Measurements from ENCODE around the gene C2orf49.

Gene C2orf49

GRCh38 chr2:105334211-105334610 is 3.1 kb upstream of the C2orf49 start:
- TF ChIP-seq CREB5 (CRISPR knock-in tag; IDR thresholded peaks at IDR 0.05; ENCODE audit: low read depth): no peak
- no peak for TF ChIP-seq POU6F1 (CRISPR knock-in tag; IDR thresholded peaks at IDR 0.05; ENCODE audit: borderline replicate concordance, low read depth)
- no peak for TF ChIP-seq PATZ1 (CRISPR knock-in tag; IDR thresholded peaks at IDR 0.05; ENCODE audit: borderline replicate concordance)
- TF ChIP-seq GLIS3 (CRISPR knock-in tag; IDR thresholded peaks at IDR 0.05): no peak
- TF ChIP-seq ZFP3 (CRISPR knock-in tag; IDR thresholded peaks at IDR 0.05): no peak
- TF ChIP-seq ARNTL (CRISPR knock-in tag; IDR thresholded peaks at IDR 0.05; ENCODE audit: borderline replicate concordance, low read depth): no peak
- no peak for TF ChIP-seq RARB (CRISPR knock-in tag; IDR thresholded peaks at IDR 0.05)
- no peak for TF ChIP-seq ZNF8 (CRISPR knock-in tag; IDR thresholded peaks at IDR 0.05)
- TF ChIP-seq TCF4 (CRISPR knock-in tag; IDR thresholded peaks at IDR 0.05; ENCODE audit: borderline replicate concordance): no peak
- TF ChIP-seq CSDC2 (CRISPR knock-in tag; IDR thresholded peaks at IDR 0.05): no peak
- TF ChIP-seq SNAI2 (CRISPR knock-in tag; IDR thresholded peaks at IDR 0.05): no peak
- TF ChIP-seq ZNF565 (CRISPR knock-in tag; conservative IDR thresholded peaks at IDR 0.05; ENCODE audit: low read depth): no peak
- no peak for TF ChIP-seq PPARA (CRISPR knock-in tag; IDR thresholded peaks at IDR 0.05; ENCODE audit: borderline replicate concordance)
- TF ChIP-seq BACH2 (CRISPR knock-in tag; IDR thresholded peaks at IDR 0.05; ENCODE audit: borderline replicate concordance): no peak
- TF ChIP-seq CSRNP3 (CRISPR knock-in tag; IDR thresholded peaks at IDR 0.05): no peak
- no peak for TF ChIP-seq ZFP30 (CRISPR knock-in tag; IDR thresholded peaks at IDR 0.05)
- TF ChIP-seq ISL1 (CRISPR knock-in tag; IDR thresholded peaks at IDR 0.05): no peak
- TF ChIP-seq ZC3H10 (CRISPR knock-in tag; IDR thresholded peaks at IDR 0.05): no peak
- TF ChIP-seq ESRRG (CRISPR knock-in tag; IDR thresholded peaks at IDR 0.05): no peak
- TF ChIP-seq OSR1 (CRISPR knock-in tag; IDR thresholded peaks at IDR 0.05): no peak
- ATAC-seq: no peak

- TF ChIP-seq PATZ1 (CRISPR knock-in tag; IDR thresholded peaks at IDR 0.05; ENCODE audit: borderline replicate concordance): no peak
- TF ChIP-seq ARNTL (CRISPR knock-in tag; IDR thresholded peaks at IDR 0.05; ENCODE audit: borderline replicate concordance, low read depth): no peak
- TF ChIP-seq ISL1 (CRISPR knock-in tag; IDR thresholded peaks at IDR 0.05): no peak
- no peak for TF ChIP-seq ZC3H10 (CRISPR knock-in tag; IDR thresholded peaks at IDR 0.05)
- no peak for TF ChIP-seq ZFP3 (CRISPR knock-in tag; IDR thresholded peaks at IDR 0.05)
- no peak for TF ChIP-seq ESRRG (CRISPR knock-in tag; IDR thresholded peaks at IDR 0.05)
- TF ChIP-seq TCF4 (CRISPR knock-in tag; IDR thresholded peaks at IDR 0.05; ENCODE audit: borderline replicate concordance): no peak
- TF ChIP-seq OSR1 (CRISPR knock-in tag; IDR thresholded peaks at IDR 0.05): no peak
- TF ChIP-seq ZNF70 (CRISPR knock-in tag; IDR thresholded peaks at IDR 0.05): no peak
- TF ChIP-seq ZNF8 (CRISPR knock-in tag; IDR thresholded peaks at IDR 0.05): no peak
- no peak for TF ChIP-seq PPARA (CRISPR knock-in tag; IDR thresholded peaks at IDR 0.05; ENCODE audit: borderline replicate concordance)
- no peak for TF ChIP-seq POU6F1 (CRISPR knock-in tag; IDR thresholded peaks at IDR 0.05; ENCODE audit: borderline replicate concordance, low read depth)
- no peak for TF ChIP-seq SNAI2 (CRISPR knock-in tag; IDR thresholded peaks at IDR 0.05)
- no peak for TF ChIP-seq CREB5 (CRISPR knock-in tag; IDR thresholded peaks at IDR 0.05; ENCODE audit: low read depth)
- no peak for TF ChIP-seq RARB (CRISPR knock-in tag; IDR thresholded peaks at IDR 0.05)
- no peak for TF ChIP-seq CSDC2 (CRISPR knock-in tag; IDR thresholded peaks at IDR 0.05)
- TF ChIP-seq TOX (CRISPR knock-in tag; IDR thresholded peaks at IDR 0.05; ENCODE audit: borderline replicate concordance): no peak
- no peak for TF ChIP-seq GLIS3 (CRISPR knock-in tag; IDR thresholded peaks at IDR 0.05)
- ATAC-seq: no peak
Observed at GRCh38 chr2:105335469-105335868, 1.9 kb upstream of the C2orf49 start.

Measured in SK-N-SH treated with all-trans-retinoic acid at 6 μM for 48 hours (cell line).